ENCODE data around the gene KCNMA1.

KCNMA1 gene

DNA sequence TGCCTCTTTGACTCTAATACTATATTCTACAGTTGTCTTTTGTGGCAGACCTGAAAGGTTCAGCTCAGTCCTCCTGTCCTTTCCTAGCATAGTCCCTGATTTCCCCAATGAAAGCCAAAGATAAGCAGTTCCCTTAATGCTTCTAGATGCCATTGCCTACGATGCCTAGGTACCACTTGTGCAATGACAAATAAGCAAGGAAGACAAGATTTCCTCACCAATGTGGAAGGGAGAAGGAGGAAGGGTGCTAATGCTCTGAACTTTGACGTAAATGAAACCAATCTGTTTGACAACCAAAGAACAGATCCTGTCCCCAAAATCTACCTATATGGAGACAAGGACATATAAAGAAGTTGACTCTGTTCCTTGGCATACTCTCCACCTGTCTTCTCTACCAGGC is 393.3 kb downstream of the KCNMA1 start:
- TF ChIP-seq CTCF (IDR thresholded peaks at IDR 0.05; ENCODE audit: low read depth, low read length) = no peak
- no peak overlapping the region for H3K4me3 ChIP-seq (ENCODE audit: low read depth, low read length)

DNA sequence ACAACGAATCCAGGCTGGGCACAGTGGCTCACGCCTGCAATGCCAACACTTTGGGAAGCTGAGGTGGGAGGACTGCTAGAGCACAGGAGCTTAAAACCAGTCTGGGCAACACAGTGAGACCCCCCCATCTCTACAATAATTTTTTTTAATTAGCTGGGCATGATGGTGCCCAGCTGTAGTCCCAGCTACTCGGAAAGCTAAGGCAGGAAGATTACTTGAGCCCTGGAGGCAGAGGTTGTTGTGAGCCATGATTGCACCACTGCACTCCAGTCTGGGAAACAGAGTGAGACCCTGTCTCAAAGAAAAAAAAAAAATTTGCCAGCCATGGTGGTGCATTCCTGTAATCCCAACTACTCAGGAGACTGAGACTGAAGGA is 396.3 kb downstream of the KCNMA1 start:
- TF ChIP-seq CTCF (IDR thresholded peaks at IDR 0.05; ENCODE audit: low read depth, low read length) = no peak
- no peak overlapping the region for H3K4me3 ChIP-seq (ENCODE audit: low read depth, low read length)

GRCh38 chr10:77240706-77241349 is 396.8 kb downstream of the KCNMA1 start:
- TF ChIP-seq CTCF (IDR thresholded peaks at IDR 0.05; ENCODE audit: low read depth, low read length) = no peak
- H3K4me3 ChIP-seq (ENCODE audit: low read depth, low read length) = no peak overlapping the region

- TF ChIP-seq CTCF (IDR thresholded peaks at IDR 0.05; ENCODE audit: low read depth, low read length) = no peak
- H3K4me3 ChIP-seq (ENCODE audit: low read depth, low read length) = no peak overlapping the region
Observed at GRCh38 chr10:77240041-77240652, 397.5 kb downstream of the KCNMA1 start.

- TF ChIP-seq CTCF (IDR thresholded peaks at IDR 0.05; ENCODE audit: low read depth, low read length) = no peak
- no peak overlapping the region for H3K4me3 ChIP-seq (ENCODE audit: low read depth, low read length)
Observed at GRCh38 chr10:77237120-77237519, 400.5 kb downstream of the KCNMA1 start.

DNA sequence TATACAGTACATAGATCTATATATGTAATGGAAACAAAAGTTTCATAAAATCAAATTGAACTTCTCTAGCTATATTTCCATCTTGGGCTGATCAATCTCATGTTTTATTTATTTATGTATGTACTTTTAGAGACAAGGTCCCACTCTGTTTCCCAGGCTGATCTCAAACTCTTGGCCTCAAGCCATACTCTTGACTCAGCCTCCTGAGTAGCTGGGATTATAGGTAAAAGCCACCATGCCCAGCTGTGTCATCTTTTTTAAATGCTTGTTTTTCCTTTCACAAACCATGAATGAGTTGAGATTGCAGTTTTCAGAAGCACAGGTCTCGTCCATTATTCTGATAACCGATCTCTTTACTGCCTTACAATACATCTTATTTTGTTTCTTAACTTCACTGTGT is 400.9 kb downstream of the KCNMA1 start:
- TF ChIP-seq CTCF (IDR thresholded peaks at IDR 0.05; ENCODE audit: low read depth, low read length) = no peak
- H3K4me3 ChIP-seq (ENCODE audit: low read depth, low read length) = no peak overlapping the region

DNA sequence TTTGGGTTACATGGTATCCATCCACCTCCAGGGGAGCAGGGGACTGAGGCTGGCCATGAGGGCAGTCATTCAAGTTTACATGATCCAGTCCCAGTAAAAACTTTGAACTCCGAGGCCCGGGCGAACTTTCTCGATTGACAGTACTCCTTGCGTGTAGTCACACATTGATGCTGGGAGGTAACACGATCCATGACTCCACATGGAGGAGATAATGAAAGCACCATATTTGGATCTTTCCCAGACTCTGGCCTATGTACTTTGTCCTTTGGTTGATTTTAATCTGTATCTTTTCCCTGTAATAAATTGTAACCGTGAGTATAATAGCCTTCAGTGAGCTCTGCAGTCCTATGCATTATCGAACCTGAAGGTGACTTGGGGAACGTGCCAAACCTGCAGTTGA is 401.6 kb downstream of the KCNMA1 start:
- no peak overlapping the region for H3K4me3 ChIP-seq (ENCODE audit: low read depth, low read length)
- TF ChIP-seq CTCF (IDR thresholded peaks at IDR 0.05; ENCODE audit: low read depth, low read length) = no peak
